Muscle of back (tissue), 11 donors: ENCODE results near the gene APOF. TPM values are rescaled to one million over a fixed set of nuclear protein-coding genes. Genes with fewer than 3 reads are reported as not detected.
"Not testable (repeated sequence)": the region's sequence is repeated elsewhere in the genome, so short reads cannot be mapped to it uniquely, and the experiment has no call there.

Experiments
- DNase-seq, 3 donors: peaks; one replicate each; pipeline versions ENCODE4 v3.0.0 to v3.0.0-alpha.2; 2013
- polyA plus RNA-seq, 10 donors: library from polyadenylated mRNA; unstranded; fragments of 120-200 nt; gene quantifications; one replicate each; pipeline ENCODE4 v1.2.1, GENCODE V29; 2013; ENCODE audit not compliant: insufficient read length in 10 of 10

The APOF gene
- polyA plus RNA-seq, 10 donors, result 0.09 to 0.15 TPM; not detected in 8

DNA sequence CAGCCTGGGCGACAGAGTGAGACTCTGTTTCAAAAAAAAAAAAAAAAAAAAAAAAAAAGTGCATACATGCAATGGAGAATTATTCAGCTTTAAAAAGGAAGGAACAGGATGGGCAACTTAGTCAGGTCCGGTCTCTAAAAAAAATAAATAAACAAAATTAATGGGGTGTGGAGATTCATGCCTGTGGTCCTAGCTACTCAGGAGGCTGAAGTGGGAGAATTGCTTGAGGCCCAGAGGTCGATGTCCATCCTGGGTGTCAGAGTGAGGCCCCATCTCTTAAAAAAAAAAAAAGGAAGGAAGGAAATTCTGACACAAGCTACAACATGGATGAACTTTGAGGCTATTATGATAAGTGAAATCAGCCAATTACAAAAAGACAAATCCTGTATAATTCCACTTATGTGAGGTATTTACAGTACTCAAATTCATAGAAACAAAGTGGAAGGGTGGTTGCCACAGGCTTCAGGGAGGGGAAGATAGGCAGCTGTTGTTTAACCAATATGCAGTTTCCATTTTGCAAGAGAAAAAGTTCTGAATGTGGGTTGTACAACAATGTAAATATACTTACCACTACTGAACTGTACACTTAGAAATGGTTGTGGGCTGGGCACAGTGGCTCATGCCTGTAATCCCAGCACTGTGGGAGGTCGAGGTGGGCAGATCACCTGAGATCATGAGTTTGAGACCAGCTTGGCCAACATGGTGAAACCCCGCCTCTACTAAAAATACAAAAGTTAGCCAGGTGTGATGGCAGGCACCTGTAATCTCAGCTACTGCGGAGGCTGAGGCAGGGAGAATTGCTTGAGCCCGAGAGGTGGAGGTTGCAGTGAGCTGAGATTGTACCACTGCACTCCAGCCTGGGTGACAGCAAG lies 12.3 kb upstream of the APOF start:
- no peak for DNase-seq

- DNase-seq, result no peak
These were observed 10.9 kb upstream of the APOF start for GRCh38 chr12:56373515-56373914.

- DNase-seq, result no peak
These were observed 4.3 kb upstream of the APOF start for GRCh38 chr12:56366948-56367347.

- no peak for DNase-seq
These were observed 1.0 kb downstream of the APOF start for GRCh38 chr12:56361487-56362129.

DNA sequence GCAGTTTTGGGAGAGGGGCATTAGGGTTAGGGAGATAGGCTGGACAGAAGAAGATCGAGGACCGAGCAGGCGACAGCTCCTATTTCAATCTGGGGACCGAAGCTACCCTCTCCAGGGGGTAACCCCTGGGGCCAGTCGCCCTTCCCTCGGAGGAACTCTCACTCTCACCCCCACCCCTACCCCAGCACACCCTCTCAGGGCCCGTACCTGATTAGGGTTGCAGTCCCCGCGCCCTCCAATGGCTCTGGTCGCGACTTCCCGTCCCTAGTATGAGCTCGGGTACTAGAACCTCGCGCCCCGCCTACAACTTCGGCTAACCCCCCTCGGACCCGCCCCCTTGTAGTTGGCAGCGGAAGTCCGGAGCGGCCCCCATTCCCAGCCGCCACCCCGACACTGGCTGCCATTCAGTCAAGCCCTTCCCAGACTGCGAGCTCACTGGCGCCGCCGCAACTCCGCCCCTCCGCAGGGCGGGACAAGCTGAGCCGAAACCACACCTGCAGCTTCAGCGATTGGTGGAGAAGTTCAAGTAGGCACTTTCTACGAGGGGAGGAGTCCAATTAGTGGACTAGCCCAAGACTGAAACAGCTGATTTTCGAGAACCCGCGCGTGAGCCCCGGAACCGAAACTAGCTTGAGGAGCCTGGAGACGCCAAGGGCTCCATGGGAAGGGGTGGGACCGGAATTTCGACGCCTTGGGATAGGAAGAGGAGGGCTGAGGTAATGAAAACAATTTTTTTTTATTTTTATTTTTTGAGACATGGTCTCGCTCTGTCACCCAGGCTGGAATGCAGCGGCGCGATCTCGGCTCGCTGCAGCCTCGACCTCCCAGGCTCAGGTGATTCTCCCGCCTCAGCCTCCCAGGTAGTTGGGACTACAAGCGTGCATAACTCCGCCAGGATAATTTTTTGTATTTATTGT lies 2.5 kb downstream of the APOF start, which contains the start of gene STAT2:
STAT2 (minus strand) TSS at position 257 of the 917 bp plus-strand sequence. CDS start 3,536 bp downstream, outside the sequence.
- peak; percentile 99 to 100 (median 100) for DNase-seq

GRCh38 chr12:56358836-56359532 lies 3.7 kb downstream of the APOF start:
- peak in 2 of 3 donors; percentile 39 to 63 for DNase-seq

DNA sequence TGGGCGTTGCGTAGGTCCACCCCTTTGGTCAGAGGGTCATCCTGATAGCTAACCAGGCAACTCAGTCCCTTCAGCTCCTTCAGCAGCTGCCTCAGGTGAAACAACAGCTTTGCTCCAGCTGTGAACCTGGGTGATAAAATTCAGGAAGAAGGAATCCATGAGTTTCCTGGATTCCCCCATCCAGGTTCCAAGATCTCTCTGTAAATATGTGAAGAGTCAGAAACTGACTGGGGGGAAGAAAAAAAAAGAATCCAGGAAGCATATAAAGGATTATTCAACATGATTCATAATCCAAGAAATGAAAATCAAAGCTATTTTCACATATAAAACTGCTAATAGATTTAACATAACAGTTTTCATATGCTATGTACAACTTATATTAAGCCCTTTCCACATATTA lies 11.3 kb downstream of the APOF start:
- DNase-seq, result no peak

DNA sequence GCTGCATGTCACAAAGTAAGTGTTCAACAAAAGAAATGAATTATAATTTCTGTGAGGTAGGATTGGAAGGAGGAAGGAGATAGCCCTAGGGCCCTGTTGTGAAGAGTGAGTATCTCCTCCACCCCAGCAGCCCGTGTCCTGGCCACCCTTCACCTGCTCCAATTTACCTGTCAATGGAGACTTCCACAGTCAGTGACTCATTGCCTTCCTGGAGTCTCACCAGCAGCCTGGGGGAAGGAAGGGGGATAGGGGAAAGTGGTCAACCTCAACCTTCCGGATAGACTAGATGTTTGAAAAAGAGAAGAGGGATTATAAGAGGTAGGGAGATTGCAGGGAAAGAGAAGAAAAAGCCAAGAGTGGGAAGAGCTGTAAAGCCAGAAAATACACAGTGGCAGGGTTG lies 12.0 kb downstream of the APOF start:
- DNase-seq, result no peak

DNA sequence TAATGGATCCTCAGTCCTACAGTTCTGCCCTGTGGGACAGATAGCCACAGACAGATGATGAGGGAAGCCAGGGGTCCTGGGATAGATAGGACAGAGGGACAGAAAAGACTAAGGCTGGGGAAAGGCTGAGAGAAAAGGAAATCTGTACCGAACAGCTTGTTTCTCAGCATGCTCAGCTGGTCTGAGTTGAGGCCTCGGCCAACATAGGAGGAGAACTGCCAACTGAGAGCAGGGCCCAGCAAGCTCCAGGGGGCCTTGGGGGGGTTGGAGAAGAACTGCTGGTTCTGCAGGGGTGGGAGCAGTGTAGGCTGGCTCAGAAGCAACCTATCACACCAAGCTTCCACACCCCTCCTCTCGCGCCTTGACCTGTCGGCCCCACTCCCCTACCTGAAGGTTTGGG lies 13.9 kb downstream of the APOF start:
- no peak for DNase-seq

- not testable (repeated sequence) for DNase-seq
These were observed 15.4 kb downstream of the APOF start for GRCh38 chr12:56347255-56347654.

DNA sequence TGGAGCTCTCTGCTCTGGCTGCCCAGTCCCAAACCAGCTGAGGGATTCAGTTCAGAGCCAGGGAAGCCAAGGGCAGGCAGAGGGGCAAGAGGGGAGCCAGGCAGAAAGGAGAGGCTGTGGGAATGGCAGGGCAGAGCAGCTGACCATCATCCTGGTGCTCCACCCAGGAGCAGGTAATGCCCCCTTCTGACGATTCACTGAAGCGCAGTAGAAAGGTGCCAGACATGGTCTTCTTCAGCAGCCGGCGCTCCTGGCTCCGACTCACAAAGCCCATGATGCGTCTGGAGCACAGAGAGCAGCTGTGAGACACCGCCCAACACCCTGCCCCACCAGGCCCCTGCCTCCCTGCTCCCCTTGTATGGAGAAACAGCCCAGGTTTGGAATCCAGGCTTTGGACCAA lies 16.0 kb downstream of the APOF start:
- no peak for DNase-seq

DNA sequence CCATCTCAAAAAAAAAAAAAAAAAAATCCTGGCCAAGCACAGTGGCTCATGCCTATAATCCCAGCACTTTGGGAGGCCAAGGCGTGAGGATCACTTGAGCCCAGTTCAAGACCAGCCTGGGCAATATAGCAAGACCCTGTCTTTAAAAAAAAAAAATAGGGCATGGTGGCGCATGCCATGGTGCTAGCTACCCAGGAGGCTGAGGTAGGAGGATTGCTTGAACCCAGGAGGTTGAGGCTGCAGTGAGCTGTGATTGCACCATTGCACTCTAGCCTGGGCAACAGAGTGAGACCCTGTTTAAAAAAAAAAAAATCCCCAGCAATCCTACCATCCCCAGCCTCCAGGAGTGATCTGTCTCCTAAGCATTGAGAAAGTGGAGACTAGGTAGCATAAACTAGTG lies 20.4 kb downstream of the APOF start:
- not testable (repeated sequence) for DNase-seq

DNA sequence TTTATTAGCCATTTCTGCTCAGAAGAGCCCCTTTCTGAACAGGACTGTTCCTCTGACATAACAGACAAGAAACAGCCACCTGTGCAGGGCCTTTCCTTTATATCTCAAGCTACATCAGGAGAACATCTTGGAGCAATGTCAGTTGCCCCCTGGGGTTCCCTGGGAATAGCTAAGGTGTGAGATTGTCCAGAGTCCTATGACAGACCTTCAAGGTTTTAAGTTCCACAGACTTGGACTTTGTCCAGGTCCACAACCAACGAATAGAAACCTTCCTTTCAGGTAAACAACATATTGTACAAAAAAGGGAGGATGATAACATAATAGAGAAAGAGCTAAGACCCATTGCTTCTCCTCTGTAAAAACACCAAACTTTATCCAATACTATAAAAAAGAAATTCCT lies 21.0 kb downstream of the APOF start:
- no peak for DNase-seq

- no peak for DNase-seq
These were observed 23.6 kb downstream of the APOF start for GRCh38 chr12:56339158-56339422.

- DNase-seq, result no peak
These were observed 24.1 kb downstream of the APOF start, which contains the start of gene IL23A for GRCh38 chr12:56338308-56339157. Gene IL23A, plus strand, starts transcription at chr12:56338884. Its CDS starts 161 bp downstream, at chr12:56339045.

DNA sequence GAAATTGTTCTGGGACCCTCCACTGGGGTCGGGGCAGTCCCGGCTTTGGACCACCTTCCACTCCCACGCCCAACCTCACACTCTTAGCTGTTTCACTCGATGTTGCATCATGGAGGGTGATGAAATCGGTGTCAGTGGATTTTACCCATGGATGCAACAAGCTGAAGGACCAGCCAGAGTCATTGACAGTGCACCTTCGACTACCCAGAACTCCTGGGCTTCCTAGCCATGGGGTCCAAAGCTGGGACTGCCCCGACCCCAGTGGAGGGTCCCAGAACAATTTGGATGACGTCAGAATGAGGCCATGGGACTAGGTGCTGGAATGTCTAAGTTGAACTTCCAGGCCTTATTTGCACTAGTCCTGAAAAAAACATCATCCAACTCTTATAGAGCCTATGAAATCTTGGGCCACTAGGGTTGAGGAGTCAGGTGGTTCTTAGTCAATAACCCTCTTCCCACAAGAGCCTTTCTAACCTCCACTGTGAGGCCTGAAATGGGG lies 24.9 kb downstream of the APOF start:
- no peak for DNase-seq

DNA sequence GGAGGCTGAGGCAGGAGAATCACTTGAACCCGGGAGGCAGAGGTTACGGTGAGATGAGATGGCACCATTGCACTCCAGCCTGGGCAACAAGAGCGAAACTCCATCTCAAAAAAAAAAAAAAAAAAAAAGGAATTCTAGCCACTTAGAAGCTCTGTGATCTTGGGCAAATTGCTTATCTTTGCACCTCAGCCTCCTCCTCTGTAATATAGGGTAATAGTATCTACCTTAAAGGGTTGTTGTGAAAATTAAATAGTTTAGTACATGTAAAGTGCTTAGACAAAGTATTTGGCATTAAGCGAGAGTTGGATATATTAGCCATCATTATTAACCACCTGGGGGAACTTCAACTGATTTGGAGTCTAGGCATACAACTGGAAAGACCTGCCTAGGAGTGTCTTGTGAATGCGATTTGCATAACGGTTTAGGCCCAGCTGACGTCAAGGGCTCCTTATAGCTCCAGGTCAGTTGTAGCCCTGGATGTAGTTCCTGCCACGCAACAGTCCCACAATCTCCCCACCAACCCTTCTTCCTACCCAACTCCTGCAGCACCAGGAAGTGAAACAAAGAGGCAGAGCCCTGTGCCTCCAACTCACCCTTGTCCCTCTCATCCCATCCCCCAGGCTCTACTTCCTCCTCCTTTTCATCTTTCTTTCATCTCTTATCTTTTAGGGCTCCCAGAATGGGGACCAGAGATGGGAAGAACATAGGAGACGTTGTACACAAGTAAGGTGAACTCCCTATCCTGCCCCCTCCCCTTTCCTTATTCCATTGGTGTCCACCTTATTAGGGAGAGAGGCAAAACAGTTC lies 26.1 kb downstream of the APOF start:
- DNase-seq, result peak in 1 of 3 donors; percentile 20

GRCh38 chr12:56335527-56335926 lies 27.1 kb downstream of the APOF start:
- DNase-seq, result not testable (repeated sequence)

- DNase-seq, result no peak
These were observed 28.2 kb downstream of the APOF start for GRCh38 chr12:56334490-56334793.
